OCI-LY3 (cell line): Measurements from ENCODE around the gene CEMIP2.
"Not testable (repeated sequence)": the region's sequence is repeated elsewhere in the genome, so short reads cannot be mapped to it uniquely, and the experiment has no call there.

ENCODE experiments used
- H2AFZ ChIP-seq: fragments of 200-600, 300-600 bp; shearing (Covaris generic); 2 replicates; pipeline ENCODE4 v1.6.0; 2014; ENCODE audit warnings: antibody characterized with exemption, low read depth, low read length
- H3K27ac ChIP-seq: fragments of 200-600, 300-600 bp; sonication (generic); 2 replicates; pipeline ENCODE4 v1.5.1; 2014; ENCODE audit warnings: mild to moderate bottlenecking, low read length, moderate library complexity, mixed read lengths
- H3K27me3 ChIP-seq: fragments of 200-600, 300-600 bp; sonication (generic); 2 replicates; pipeline ENCODE4 v1.6.1; 2014; ENCODE audit warnings: low read depth, low read length, mixed read lengths
- H3K36me3 ChIP-seq: fragments of 200-600, 300-600 bp; sonication (generic); replicated peaks from 2 replicates; pipeline ENCODE3; 2014; ENCODE audit warnings: low read depth, low read length, mixed read lengths
- H3K4me1 ChIP-seq: fragments of 300-600, 200-600 bp; sonication (generic); 2 replicates; pipeline ENCODE4 v1.6.1; 2014; ENCODE audit warnings: low read length, mixed read lengths
- H3K4me2 ChIP-seq: fragments of 200-600, 300-600 bp; sonication (generic); 2 replicates; pipeline ENCODE4 v1.6.1; 2014; ENCODE audit warnings: low read length, mixed read lengths
- H3K4me3 ChIP-seq: fragments of 300-600, 200-600 bp; sonication (generic); 2 replicates; pipeline ENCODE4 v1.5.1; 2014; ENCODE audit warnings: antibody characterized with exemption, mild to moderate bottlenecking, low read length, moderate library complexity
- H3K79me2 ChIP-seq: fragments of 300-600, 200-600 bp; shearing (Covaris generic); 2 replicates; pipeline ENCODE4 v1.6.1; 2014; ENCODE audit warnings: mild to moderate bottlenecking, low read length, mixed read lengths
- H3K9ac ChIP-seq: fragments of 300-600, 200-600 bp; shearing (Covaris generic); 2 replicates; pipeline ENCODE4 v1.6.0; 2014; ENCODE audit warnings: mild to moderate bottlenecking, low read length, moderate library complexity
- H3K9me3 ChIP-seq: fragments of 200-600, 300-600 bp; shearing (Covaris generic); 2 replicates; pipeline ENCODE4 v1.6.1; 2014; ENCODE audit warnings: low read length, mixed read lengths; ENCODE audit not compliant: insufficient read depth
- H4K20me1 ChIP-seq: fragments of 200-600, 300-600 bp; sonication (generic); 2 replicates; pipeline ENCODE4 v1.6.1; 2016; ENCODE audit warnings: low read length, mixed read lengths; ENCODE audit not compliant: insufficient read depth
- CTCF ChIP-seq: fragments of 200-600, 300-600 bp; sonication (generic); IDR thresholded peaks from 2 replicates; pipeline ENCODE4 v1.5.1; 2014; ENCODE audit warnings: antibody characterized with exemption, low read length, low read depth
- EZH2phosphoT487 ChIP-seq: fragments of 200-600 bp; shearing (Covaris generic); IDR thresholded peaks from 2 replicates; pipeline ENCODE4 v1.6.1; 2018; ENCODE audit warnings: antibody characterized with exemption, mixed run types, low read depth

CEMIP2 gene

GRCh38 chr9:71697882-71698281, 70.4 kb downstream of the CEMIP2 start:
- H3K27ac ChIP-seq, result no peak overlapping the region
- no peak overlapping the region for H3K9ac ChIP-seq
- H3K4me3 ChIP-seq, result no peak overlapping the region
- H3K27me3 ChIP-seq, result no peaks in the 10 kb centered on the region
- no peaks in the 10 kb centered on the region for H3K79me2 ChIP-seq
- no peaks in the 10 kb centered on the region for H3K9me3 ChIP-seq
- no peak for TF ChIP-seq CTCF
- no peak for TF ChIP-seq EZH2phosphoT487
- no peaks in the 10 kb centered on the region for H3K36me3 ChIP-seq
- no peak overlapping the region for H2AFZ ChIP-seq
- H3K4me2 ChIP-seq, result no peak overlapping the region
- no peaks in the 10 kb centered on the region for H4K20me1 ChIP-seq
- no peaks in the 10 kb centered on the region for H3K4me1 ChIP-seq

GRCh38 chr9:71694332-71694731, 74.0 kb downstream of the CEMIP2 start:
- no peak overlapping the region for H3K9ac ChIP-seq
- H3K4me2 ChIP-seq, result no peak overlapping the region
- no peaks in the 10 kb centered on the region for H3K79me2 ChIP-seq
- no peaks in the 10 kb centered on the region for H3K9me3 ChIP-seq
- no peaks in the 10 kb centered on the region for H3K36me3 ChIP-seq
- H3K27ac ChIP-seq, result no peak overlapping the region
- TF ChIP-seq EZH2phosphoT487 (no peak), CTCF (no peak)
- no peak overlapping the region for H2AFZ ChIP-seq
- no peak overlapping the region for H3K4me3 ChIP-seq
- no peaks in the 10 kb centered on the region for H4K20me1 ChIP-seq
- no peaks in the 10 kb centered on the region for H3K27me3 ChIP-seq
- H3K4me1 ChIP-seq, result no peaks in the 10 kb centered on the region

- Histone ChIP-seq H3K27ac (no peak overlapping the region), H3K4me1 (no peaks in the 10 kb centered on the region), H3K36me3 (no peaks in the 10 kb centered on the region), H3K27me3 (no peaks in the 10 kb centered on the region), H2AFZ (no peak overlapping the region), H3K4me3 (no peak overlapping the region), H3K9me3 (no peaks in the 10 kb centered on the region), H4K20me1 (no peaks in the 10 kb centered on the region), H3K79me2 (no peaks in the 10 kb centered on the region), H3K4me2 (no peak overlapping the region), H3K9ac (no peak overlapping the region)
- TF ChIP-seq CTCF, result no peak
Measured at GRCh38 chr9:71693607-71694006, 74.7 kb downstream of the CEMIP2 start.

- Histone ChIP-seq H3K27ac (no peak overlapping the region), H2AFZ (no peak overlapping the region), H3K79me2 (no peaks in the 10 kb centered on the region), H3K27me3 (no peaks in the 10 kb centered on the region), H3K9me3 (no peaks in the 10 kb centered on the region), H3K36me3 (no peaks in the 10 kb centered on the region), H3K4me3 (no peak overlapping the region), H3K4me2 (no peak overlapping the region), H3K4me1 (no peaks in the 10 kb centered on the region), H4K20me1 (no peaks in the 10 kb centered on the region), H3K9ac (no peak overlapping the region)
- TF ChIP-seq CTCF, result no peak
- TF ChIP-seq EZH2phosphoT487, result no peak
Measured at GRCh38 chr9:71692337-71692736, 76.0 kb downstream of the CEMIP2 start.

- H3K4me2 ChIP-seq, H3K36me3 ChIP-seq, H3K4me1 ChIP-seq, H3K27me3 ChIP-seq, H3K9ac ChIP-seq, H3K4me3 ChIP-seq, H3K27ac ChIP-seq, H2AFZ ChIP-seq, H3K9me3 ChIP-seq, H4K20me1 ChIP-seq, H3K79me2 ChIP-seq: not testable (repeated sequence)
Measured at GRCh38 chr9:71691576-71691975, 76.7 kb downstream of the CEMIP2 start.
